Neuron (in vitro differentiated cells): ENCODE results near the gene RAB15.

Experiments used
- H2AFZ ChIP-seq: one replicate; pipeline ENCODE4 v1.6.1; 2013; ENCODE audit warnings: low read depth, mild to moderate bottlenecking, inconsistent platforms, low read length, moderate library complexity
- H3K27me3 ChIP-seq: one replicate; pipeline ENCODE4 v1.6.1; 2013; ENCODE audit warnings: low read length; ENCODE audit not compliant: insufficient read depth
- H3K36me3 ChIP-seq: one replicate; pipeline ENCODE4 v1.6.1; 2013; ENCODE audit warnings: low read length; ENCODE audit not compliant: insufficient read depth
- H3K4me1 ChIP-seq: one replicate; pipeline ENCODE4 v1.6.1; 2013; ENCODE audit warnings: low read length; ENCODE audit not compliant: insufficient read depth
- H3K4me3 ChIP-seq: 2 replicates; pipeline ENCODE4 v1.5.1; 2013; ENCODE audit warnings: mild to moderate bottlenecking, low read length, moderate library complexity
- H3K9me3 ChIP-seq: one replicate; pipeline ENCODE4 v1.6.1; 2013; ENCODE audit warnings: low read length

The RAB15 gene

GRCh38 chr14:64937171-64937820 is 34.8 kb downstream of the RAB15 start:
- Histone ChIP-seq H2AFZ (no peak overlapping the region), H3K9me3 (no peaks in the 10 kb centered on the region), H3K27me3 (no peaks in the 10 kb centered on the region), H3K36me3 (peaks cover 33% of the 10 kb centered on the region), H3K4me3 (no peak overlapping the region), H3K4me1 (peaks cover under 1% of the 10 kb centered on the region)

DNA sequence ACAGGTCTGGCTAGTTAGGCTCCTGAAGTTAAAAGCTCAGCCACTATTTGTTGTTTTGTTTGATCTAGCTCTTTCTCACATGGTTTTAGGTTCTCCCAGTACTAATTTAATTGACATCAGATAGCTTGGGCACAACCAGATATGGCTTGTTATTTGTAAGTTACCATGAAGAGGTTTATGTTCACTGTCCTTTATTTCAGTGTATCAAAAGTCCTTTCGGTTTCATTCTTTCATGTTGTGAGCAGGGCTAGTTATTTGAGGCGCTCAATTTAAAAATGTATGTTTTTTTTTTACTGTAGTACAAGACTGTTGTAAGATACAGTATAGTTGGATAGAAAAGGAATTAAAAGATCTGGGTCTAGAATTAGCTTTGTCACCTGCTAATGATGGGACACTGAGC is 36.6 kb downstream of the RAB15 start:
- Histone ChIP-seq H3K9me3 (no peaks in the 10 kb centered on the region), H3K36me3 (peaks cover 37% of the 10 kb centered on the region), H3K27me3 (no peaks in the 10 kb centered on the region), H2AFZ (no peak overlapping the region), H3K4me1 (peaks cover 13% of the 10 kb centered on the region), H3K4me3 (no peak overlapping the region)

DNA sequence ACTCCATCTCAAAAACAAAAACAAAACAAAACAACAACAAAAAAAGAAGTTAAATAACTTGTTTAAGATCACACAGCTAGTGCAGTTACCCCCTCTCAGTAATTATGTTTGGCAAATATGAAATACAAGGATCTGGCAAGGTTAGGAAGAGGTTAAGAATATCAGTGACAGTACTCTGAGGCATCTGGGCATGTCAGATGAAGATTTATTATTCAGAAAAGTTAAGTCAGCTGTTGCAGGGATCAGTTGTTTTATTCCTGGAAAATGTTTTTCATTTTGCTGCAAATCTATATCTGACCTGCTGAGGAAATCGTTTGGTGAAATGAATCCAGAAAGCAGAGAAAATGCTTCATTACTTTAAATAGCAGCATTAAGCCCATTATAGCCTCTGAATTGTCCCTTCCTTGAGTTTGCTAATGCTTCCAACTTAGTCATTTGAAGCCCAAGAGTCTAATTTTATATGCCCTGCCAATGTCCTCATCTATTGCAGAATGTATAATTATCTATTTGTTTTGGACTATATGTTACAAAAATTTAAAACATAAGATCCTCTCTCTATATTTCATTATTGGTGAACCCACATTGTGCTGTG is 37.7 kb downstream of the RAB15 start:
- Histone ChIP-seq H3K27me3 (no peaks in the 10 kb centered on the region), H3K4me1 (peaks cover 13% of the 10 kb centered on the region), H3K9me3 (no peaks in the 10 kb centered on the region), H2AFZ (no peak overlapping the region), H3K4me3 (no peak overlapping the region), H3K36me3 (peaks cover 37% of the 10 kb centered on the region)

DNA sequence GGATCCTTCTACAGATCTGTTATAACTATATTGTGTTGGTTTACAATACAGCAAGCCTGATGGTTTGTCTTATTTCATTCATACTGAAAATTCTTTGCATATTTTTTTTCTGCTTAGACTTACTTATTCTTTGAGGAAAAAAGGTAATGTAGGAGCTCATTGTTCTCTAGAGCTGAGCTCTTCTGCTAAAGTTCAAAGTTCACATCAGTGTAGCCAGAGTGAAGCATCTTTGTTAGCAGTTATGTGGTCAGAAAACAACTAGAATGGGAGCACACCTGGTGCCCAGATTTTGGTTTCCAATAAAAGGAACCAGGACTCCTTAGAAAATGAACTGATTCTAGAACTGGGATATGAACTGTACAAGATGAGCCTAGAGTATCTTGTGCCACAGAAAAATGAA is 39.9 kb downstream of the RAB15 start:
- Histone ChIP-seq H3K27me3 (no peaks in the 10 kb centered on the region), H3K4me1 (peaks cover 13% of the 10 kb centered on the region), H3K4me3 (no peak overlapping the region), H3K36me3 (peaks cover 50% of the 10 kb centered on the region), H3K9me3 (no peaks in the 10 kb centered on the region), H2AFZ (no peak overlapping the region)

DNA sequence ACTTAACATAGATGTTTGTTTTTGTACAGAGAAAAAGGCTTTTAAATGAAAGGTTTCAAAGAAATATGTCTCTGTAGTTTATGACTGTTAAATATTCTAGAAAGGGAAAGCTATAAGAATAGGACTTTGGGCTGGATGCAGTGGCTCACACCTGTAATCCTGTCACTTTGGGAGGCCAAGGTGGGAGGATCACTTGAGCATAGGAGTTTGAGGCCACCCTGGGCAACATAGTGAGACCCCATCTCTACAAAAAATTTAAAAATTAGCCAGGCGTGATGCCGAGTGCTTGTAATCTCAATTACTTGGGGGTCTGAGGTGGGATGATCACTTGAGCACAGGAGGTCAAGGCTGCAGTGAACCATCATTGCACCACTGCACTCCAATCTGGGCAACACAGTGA is 41.0 kb downstream of the RAB15 start:
- Histone ChIP-seq H3K36me3 (peaks cover 60% of the 10 kb centered on the region), H2AFZ (no peak overlapping the region), H3K4me3 (no peak overlapping the region)

DNA sequence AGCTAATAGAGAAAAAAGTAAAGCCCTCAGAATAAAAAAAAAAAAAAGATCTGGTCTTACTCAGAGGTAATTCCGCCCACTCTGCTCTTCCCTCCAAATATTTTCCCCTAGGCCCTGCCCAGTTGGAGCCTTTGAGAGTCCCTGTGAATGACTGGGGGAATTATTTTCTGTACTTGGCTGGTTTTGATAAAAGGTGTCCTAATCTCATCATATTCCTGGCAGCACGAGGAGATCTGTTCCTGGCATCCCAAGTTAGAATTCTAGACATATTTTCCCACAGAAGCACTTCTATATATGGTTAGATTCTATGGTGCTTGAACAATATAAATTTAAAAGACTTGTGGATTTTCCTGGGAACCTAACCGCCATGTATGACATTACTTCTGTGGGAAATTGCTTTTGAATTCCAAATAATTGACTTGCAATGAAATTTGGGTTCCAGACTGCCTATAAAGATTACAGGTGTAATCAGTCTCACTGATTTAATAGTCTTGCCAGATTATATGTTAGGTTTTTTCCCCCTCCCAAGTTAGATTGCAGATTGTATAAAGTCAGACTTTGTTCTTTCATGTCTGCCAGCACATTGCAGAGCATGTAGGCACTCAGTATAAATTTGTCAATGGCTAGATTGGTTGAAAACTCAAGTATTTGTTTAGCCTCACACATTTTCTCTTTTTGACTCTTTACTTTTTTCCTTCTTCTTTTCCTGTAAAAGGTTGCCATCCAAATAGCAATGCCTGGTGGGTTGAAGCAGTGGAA is 41.9 kb downstream of the RAB15 start:
- Histone ChIP-seq H3K36me3 (peaks cover 62% of the 10 kb centered on the region), H2AFZ (no peak overlapping the region), H3K9me3 (no peaks in the 10 kb centered on the region), H3K4me1 (peaks cover 13% of the 10 kb centered on the region), H3K4me3 (no peak overlapping the region), H3K27me3 (no peaks in the 10 kb centered on the region)

More for the DNA sequence above, 41.0 kb downstream of the RAB15 start:
- H3K4me1 ChIP-seq = peaks cover 13% of the 10 kb centered on the region
- no peaks in the 10 kb centered on the region for H3K9me3 ChIP-seq
- no peaks in the 10 kb centered on the region for H3K27me3 ChIP-seq

DNA sequence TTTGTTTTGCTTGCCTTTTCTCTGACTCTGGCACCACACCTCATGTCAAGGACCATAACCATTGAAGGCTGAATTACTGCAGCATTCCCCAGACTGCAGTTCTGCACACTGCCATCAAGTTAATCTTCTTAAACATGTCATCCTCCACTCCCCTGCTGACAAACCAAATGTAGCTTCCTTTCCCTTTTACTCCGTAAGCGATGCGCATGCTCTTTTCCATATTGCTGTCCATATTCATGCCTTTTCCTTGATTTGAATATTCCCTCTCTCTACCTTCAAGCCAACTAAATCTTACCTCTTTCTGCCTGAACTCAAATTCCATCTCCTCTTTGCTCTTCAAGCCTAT is 43.1 kb downstream of the RAB15 start:
- Histone ChIP-seq H3K36me3 (peaks cover 69% of the 10 kb centered on the region), H3K4me3 (no peak overlapping the region), H3K27me3 (no peaks in the 10 kb centered on the region), H2AFZ (no peak overlapping the region), H3K4me1 (peaks cover 13% of the 10 kb centered on the region), H3K9me3 (no peaks in the 10 kb centered on the region)

- Histone ChIP-seq H3K4me3 (no peak overlapping the region), H3K36me3 (peaks cover 66% of the 10 kb centered on the region), H3K4me1 (peaks cover 13% of the 10 kb centered on the region), H3K27me3 (no peaks in the 10 kb centered on the region), H2AFZ (no peak overlapping the region), H3K9me3 (no peaks in the 10 kb centered on the region)
These were observed 43.7 kb downstream of the RAB15 start for GRCh38 chr14:64928239-64929013.

DNA sequence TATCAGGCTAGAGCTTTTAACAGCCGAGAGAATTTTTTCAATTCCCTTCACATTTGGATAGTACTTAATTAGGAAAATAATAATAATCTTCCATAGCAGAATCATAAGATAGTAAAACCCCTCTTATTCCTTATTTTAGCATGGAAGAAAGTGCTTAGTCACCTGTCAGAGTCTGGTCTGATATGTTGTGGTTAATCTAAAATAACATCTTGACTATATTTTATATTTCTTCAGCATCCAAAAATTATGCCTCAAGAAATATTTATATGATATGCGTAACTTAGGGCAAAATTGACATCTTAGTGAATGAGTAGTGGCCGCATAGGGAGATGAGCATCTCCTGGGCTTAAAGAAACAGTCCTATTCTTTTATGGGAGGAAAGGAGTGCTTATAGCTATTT is 45.1 kb downstream of the RAB15 start:
- peaks cover 59% of the 10 kb centered on the region for H3K36me3 ChIP-seq
- H3K4me3 ChIP-seq = no peak overlapping the region
- no peak overlapping the region for H2AFZ ChIP-seq
- no peaks in the 10 kb centered on the region for H3K9me3 ChIP-seq
- no peaks in the 10 kb centered on the region for H3K27me3 ChIP-seq
- peaks cover 9% of the 10 kb centered on the region for H3K4me1 ChIP-seq

DNA sequence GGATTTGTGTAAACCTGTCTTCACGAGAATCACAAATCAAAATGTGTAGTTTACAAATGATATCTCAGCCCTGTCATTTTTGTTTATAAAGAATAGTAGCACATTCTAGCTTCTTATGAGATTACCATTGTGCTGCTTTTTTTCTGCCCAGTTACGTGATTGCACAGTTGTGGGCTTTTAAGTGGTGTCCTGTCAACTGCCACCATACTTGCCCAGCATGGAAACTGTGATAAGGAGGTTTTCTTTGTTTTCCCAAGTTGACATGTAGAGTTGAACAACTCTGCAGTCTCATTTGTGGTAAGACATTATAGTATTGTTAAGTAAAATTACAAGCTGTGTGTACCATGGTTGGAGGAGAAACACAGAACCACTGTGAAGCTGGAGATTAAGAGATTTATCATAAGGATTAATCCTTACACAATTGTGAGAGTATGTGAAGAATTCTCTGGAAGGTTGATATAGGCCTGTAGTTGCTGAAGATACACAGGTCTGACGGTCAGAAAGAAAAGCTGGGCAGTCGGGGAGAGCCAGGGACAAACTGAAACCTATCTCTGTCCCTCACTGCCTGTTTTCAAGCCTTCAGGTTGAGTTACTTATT is 45.6 kb downstream of the RAB15 start:
- peaks cover 4% of the 10 kb centered on the region for H3K4me1 ChIP-seq
- no peaks in the 10 kb centered on the region for H3K27me3 ChIP-seq
- H3K36me3 ChIP-seq = peaks cover 57% of the 10 kb centered on the region
- no peaks in the 10 kb centered on the region for H3K9me3 ChIP-seq
- no peak overlapping the region for H2AFZ ChIP-seq
- H3K4me3 ChIP-seq = no peak overlapping the region

- H3K36me3 ChIP-seq = peaks cover 38% of the 10 kb centered on the region
These were observed 49.1 kb downstream of the RAB15 start for GRCh38 chr14:64923015-64923414.

GRCh38 chr14:64920465-64920864 is 51.7 kb downstream of the RAB15 start:
- H3K4me3 ChIP-seq = no peak overlapping the region
- no peaks in the 10 kb centered on the region for H3K9me3 ChIP-seq
- no peaks in the 10 kb centered on the region for H3K27me3 ChIP-seq
- no peak overlapping the region for H2AFZ ChIP-seq
- H3K4me1 ChIP-seq = peaks cover under 1% of the 10 kb centered on the region
- H3K36me3 ChIP-seq = peaks cover 16% of the 10 kb centered on the region

More at GRCh38 chr14:64923015-64923414, 49.1 kb downstream of the RAB15 start:
- Histone ChIP-seq H2AFZ (no peak overlapping the region), H3K27me3 (no peaks in the 10 kb centered on the region), H3K9me3 (no peaks in the 10 kb centered on the region), H3K4me1 (no peaks in the 10 kb centered on the region), H3K4me3 (no peak overlapping the region)
